GM21825 (cell line): Measurements from ENCODE around the gene BGLAP.
A peak's percentile ranks its signal among the peaks of the same experiment; 100 is the strongest.

Experiments used
- ATAC-seq: cut with Tn5 transposase; IDR thresholded peaks from one replicate; pipeline ENCODE4 v1.9.1; 2021; ENCODE audit warnings: mild to moderate bottlenecking, moderate library complexity; ENCODE audit not compliant: unreplicated experiment

BGLAP gene

GRCh38 chr1:156251527-156251926 lies 9.5 kb downstream of the BGLAP start:
- ATAC-seq, result no peak

GRCh38 chr1:156253634-156254033 lies 11.7 kb downstream of the BGLAP start:
- no peak for ATAC-seq

- no peak for ATAC-seq
Measured at GRCh38 chr1:156257711-156258110, 15.7 kb downstream of the BGLAP start.

GRCh38 chr1:156258859-156259258 lies 16.9 kb downstream of the BGLAP start:
- ATAC-seq, result no peak

- ATAC-seq, result no peak
Measured at GRCh38 chr1:156259805-156260204, 17.8 kb downstream of the BGLAP start.

- no peak for ATAC-seq
Measured at GRCh38 chr1:156260896-156261295, 18.9 kb downstream of the BGLAP start.

- ATAC-seq, result no peak
Measured at GRCh38 chr1:156262461-156263287, 20.7 kb downstream of the BGLAP start.

- ATAC-seq, result no peak
Measured at GRCh38 chr1:156263288-156263655, 21.3 kb downstream of the BGLAP start.

GRCh38 chr1:156266051-156266450 lies 24.1 kb downstream of the BGLAP start:
- no peak for ATAC-seq

GRCh38 chr1:156268336-156268735 lies 26.4 kb downstream of the BGLAP start:
- no peak for ATAC-seq

- no peak for ATAC-seq
Measured at GRCh38 chr1:156270314-156270713, 28.3 kb downstream of the BGLAP start.

- ATAC-seq, result no peak
Measured at GRCh38 chr1:156276532-156276931, 34.5 kb downstream of the BGLAP start.

GRCh38 chr1:156276966-156277381 lies 35.0 kb downstream of the BGLAP start:
- ATAC-seq, result no peak

- no peak for ATAC-seq
Measured at GRCh38 chr1:156279837-156280236, 37.9 kb downstream of the BGLAP start.

- no peak for ATAC-seq
Measured at GRCh38 chr1:156281281-156281680, 39.3 kb downstream of the BGLAP start.

- peak; percentile 4 for ATAC-seq
Measured at GRCh38 chr1:156281693-156282478, 39.9 kb downstream of the BGLAP start.

- ATAC-seq, result peak; percentile 66
Measured at GRCh38 chr1:156282479-156283222, 40.7 kb downstream of the BGLAP start, which contains the start of gene SMG5. Gene SMG5 (minus strand): TSS chr1:156282825. CDS start chr1:156282680, 145 bp downstream.

GRCh38 chr1:156283521-156283920 lies 41.5 kb downstream of the BGLAP start:
- no peak for ATAC-seq

GRCh38 chr1:156284112-156284511 lies 42.1 kb downstream of the BGLAP start, which contains the start of gene TMEM79:
Gene TMEM79 (plus strand): TSS chr1:156284325. CDS start chr1:156285227, 902 bp downstream.
- ATAC-seq, result no peak

GRCh38 chr1:156284757-156285156 lies 42.8 kb downstream of the BGLAP start:
- ATAC-seq, result no peak

- ATAC-seq, result no peak
Measured at GRCh38 chr1:156285437-156285836, 43.5 kb downstream of the BGLAP start.
